Measurements from ENCODE around the gene ARF6.

Gene ARF6

GRCh38 chr14:49945448-49946319 lies 52.8 kb downstream of the ARF6 start:
- no peak for DNase-seq

All from activated gamma-delta T cell treated with Interleukin-2 at 50 U/mL for 16 hours (primary cell).